Measurements from ENCODE around the gene MBNL2. TPM values are rescaled to one million over a fixed set of nuclear protein-coding genes. Genes with fewer than 3 reads are reported as not detected.

Gene MBNL2
- total RNA-seq, 1 experiment from 2014 or later, result 17.8 TPM

GRCh38 chr13:97313551-97314260, 91.6 kb downstream of the MBNL2 start:
- CTCF ChIA-PET, result no interaction called here
- H4K20me1 ChIP-seq (ENCODE audit: low read length), result no peaks in the 10 kb centered on the region

GRCh38 chr13:97316390-97316789, 94.3 kb downstream of the MBNL2 start:
- H3K79me2 ChIP-seq (ENCODE audit: low read length), result no peaks in the 10 kb centered on the region

More at GRCh38 chr13:97313551-97314260, 91.6 kb downstream of the MBNL2 start:
- H3K4me1 ChIP-seq (ENCODE audit: insufficient read depth, low read length), result peaks cover 5% of the 10 kb centered on the region
- no peaks in the 10 kb centered on the region for H3K27me3 ChIP-seq (ENCODE audit: low read length)
- H3F3A ChIP-seq (ENCODE audit: low read length, unreplicated experiment), result no peaks in the 10 kb centered on the region
- no peaks in the 10 kb centered on the region for H3K79me2 ChIP-seq (ENCODE audit: low read length)
- ATAC-seq (no peak), DNase-seq (no peak)
- no peak overlapping the region for H3K9ac ChIP-seq (ENCODE audit: low read length)
- POLR2A ChIA-PET (ENCODE audit: unreplicated experiment), result no interaction called here
- H3K4me2 ChIP-seq (ENCODE audit: low read length), result no peak overlapping the region
- no TSS peak for BruUV-seq (replicated peaks)
- no peak overlapping the region for H3K4me3 ChIP-seq (ENCODE audit: low read length)
- intact Hi-C loops (cut with micrococcal nuclease), result no loop called here
- TF ChIP-seq CTCF (conservative IDR thresholded peaks at IDR 0.05; ENCODE audit: low read depth, low read length) (no peak), EZH2phosphoT487 (IDR thresholded peaks at IDR 0.05; ENCODE audit: borderline replicate concordance, low read length) (no peak), EZH2 (IDR thresholded peaks at IDR 0.05; ENCODE audit: low read length, unreplicated experiment) (no peak)
- H3K27ac ChIP-seq (ENCODE audit: low read length), result no peak overlapping the region
- no peaks in the 10 kb centered on the region for H3K9me3 ChIP-seq (ENCODE audit: low read length)
- H3K9me2 ChIP-seq (replicated peaks; ENCODE audit: low read length), result no peaks in the 10 kb centered on the region
- H2AFZ ChIP-seq (ENCODE audit: low read length), result no peak overlapping the region
- no peaks in the 10 kb centered on the region for H3K36me3 ChIP-seq (ENCODE audit: low read depth, low read length)

More at GRCh38 chr13:97316390-97316789, 94.3 kb downstream of the MBNL2 start:
- ChIA-PET CTCF (no interaction called here), POLR2A (ENCODE audit: unreplicated experiment) (interaction anchor here (0.6 kb wide), 1 partner anchor 1884 kb away, joined by 4 read pairs; the partner anchor contains the start of gene UBAC2)
- no peak for TF ChIP-seq EZH2 (IDR thresholded peaks at IDR 0.05; ENCODE audit: low read length, unreplicated experiment)
- no peak for TF ChIP-seq EZH2phosphoT487 (IDR thresholded peaks at IDR 0.05; ENCODE audit: borderline replicate concordance, low read length)
- no peak for TF ChIP-seq CTCF (conservative IDR thresholded peaks at IDR 0.05; ENCODE audit: low read depth, low read length)
- no peak for DNase-seq
- ATAC-seq, result no peak
- Histone ChIP-seq H3K4me3 (ENCODE audit: low read length) (no peak overlapping the region), H4K20me1 (ENCODE audit: low read length) (no peaks in the 10 kb centered on the region), H2AFZ (ENCODE audit: low read length) (no peak overlapping the region), H3K27me3 (ENCODE audit: low read length) (no peaks in the 10 kb centered on the region), H3K27ac (ENCODE audit: low read length) (no peak overlapping the region), H3K4me2 (ENCODE audit: low read length) (no peak overlapping the region), H3K9me2 (replicated peaks; ENCODE audit: low read length) (no peaks in the 10 kb centered on the region), H3K36me3 (ENCODE audit: low read depth, low read length) (no peaks in the 10 kb centered on the region), H3F3A (ENCODE audit: low read length, unreplicated experiment) (no peaks in the 10 kb centered on the region), H3K9ac (ENCODE audit: low read length) (no peak overlapping the region), H3K9me3 (ENCODE audit: low read length) (no peaks in the 10 kb centered on the region), H3K4me1 (ENCODE audit: insufficient read depth, low read length) (no peaks in the 10 kb centered on the region)
- intact Hi-C loops (cut with micrococcal nuclease), result no loop called here
- BruUV-seq (replicated peaks), result no TSS peak

All from PC-3 (cell line).